H9 (cell line): Measurements from ENCODE around the gene TMPRSS15. TPM values are rescaled to one million over a fixed set of nuclear protein-coding genes. Genes with fewer than 3 reads are reported as not detected.

Source experiments
- DNase-seq: peaks from one replicate; pipeline ENCODE4 v3.0.0-alpha.2; 2017
- H2AFZ ChIP-seq: one replicate; pipeline ENCODE4 v1.6.1; 2013; ENCODE audit warnings: mild to moderate bottlenecking, low read length, control low read depth, moderate library complexity
- H2AK5ac ChIP-seq: 2 replicates; pipeline ENCODE4 v1.6.1; 2013; ENCODE audit warnings: low read length, control low read depth, mixed read lengths; ENCODE audit not compliant: insufficient read length
- H2BK120ac ChIP-seq: one replicate; pipeline ENCODE4 v1.6.1; 2013; ENCODE audit warnings: low read depth, mild to moderate bottlenecking, low read length, control low read depth, inconsistent platforms; ENCODE audit not compliant: poor library complexity, severe bottlenecking
- H2BK12ac ChIP-seq: 2 replicates; pipeline ENCODE4 v1.6.1; 2013; ENCODE audit warnings: low read length, control low read depth, mixed read lengths, low read depth; ENCODE audit not compliant: insufficient read length
- H2BK15ac ChIP-seq: 2 replicates; pipeline ENCODE4 v1.6.1; 2013; ENCODE audit warnings: low read depth, low read length, control low read depth
- H2BK20ac ChIP-seq: one replicate; pipeline ENCODE4 v1.6.1; 2013; ENCODE audit warnings: low read depth, mild to moderate bottlenecking, low read length, control low read depth, inconsistent platforms; ENCODE audit not compliant: poor library complexity, severe bottlenecking
- H2BK5ac ChIP-seq: 2 replicates; pipeline ENCODE4 v1.6.1; 2013; ENCODE audit warnings: low read length, control low read depth, mixed read lengths; ENCODE audit not compliant: insufficient read length
- H3K14ac ChIP-seq: 2 replicates; pipeline ENCODE4 v1.6.1; 2013; ENCODE audit warnings: low read length, control low read depth; ENCODE audit not compliant: insufficient read depth
- H3K18ac ChIP-seq: 2 replicates; pipeline ENCODE4 v1.6.1; 2013; ENCODE audit warnings: low read depth, mild to moderate bottlenecking, mixed read lengths, low read length, control low read depth; ENCODE audit not compliant: insufficient read length
- H3K23ac ChIP-seq: 2 replicates; pipeline ENCODE4 v1.6.1; 2013; ENCODE audit warnings: low read length, control low read depth, mixed read lengths, low read depth; ENCODE audit not compliant: insufficient read length
- H3K23me2 ChIP-seq: 2 replicates; pipeline ENCODE4 v1.6.1; 2013; ENCODE audit warnings: low read depth, mild to moderate bottlenecking, mixed read lengths, low read length, control low read depth; ENCODE audit not compliant: insufficient read length, poor library complexity, severe bottlenecking
- H3K27ac ChIP-seq: 2 replicates; pipeline ENCODE4 v1.5.1; 2013; ENCODE audit warnings: low read length, control low read depth, mixed read lengths, low read depth; ENCODE audit not compliant: insufficient read length
- H3K27me3 ChIP-seq: 2 replicates; pipeline ENCODE4 v1.6.1; 2013; ENCODE audit warnings: low read length, control low read depth, inconsistent platforms; ENCODE audit not compliant: insufficient read depth
- H3K4ac ChIP-seq: 2 replicates; pipeline ENCODE4 v1.6.1; 2013; ENCODE audit warnings: low read depth, mild to moderate bottlenecking, control low read depth, inconsistent platforms, low read length, moderate library complexity
- H3K4me1 ChIP-seq: 2 replicates; pipeline ENCODE4 v1.6.1; 2013; ENCODE audit warnings: low read length, control low read depth, inconsistent platforms; ENCODE audit not compliant: insufficient read depth
- H3K4me2 ChIP-seq: 2 replicates; pipeline ENCODE4 v1.6.1; 2013; ENCODE audit warnings: low read length, control low read depth, mixed read lengths; ENCODE audit not compliant: insufficient read length, insufficient read depth
- H3K56ac ChIP-seq: 2 replicates; pipeline ENCODE4 v1.6.1; 2013; ENCODE audit warnings: low read depth, mild to moderate bottlenecking, mixed read lengths, low read length, control low read depth; ENCODE audit not compliant: insufficient read length
- H3K79me1 ChIP-seq: 2 replicates; pipeline ENCODE4 v1.6.1; 2013; ENCODE audit warnings: low read depth, mild to moderate bottlenecking, moderate library complexity, low read length, control low read depth, inconsistent platforms; ENCODE audit not compliant: insufficient read depth, poor library complexity, severe bottlenecking
- H3K79me2 ChIP-seq: 2 replicates; pipeline ENCODE4 v1.6.1; 2013; ENCODE audit warnings: low read length, control low read depth, inconsistent platforms; ENCODE audit not compliant: insufficient read depth
- H3K9ac ChIP-seq: 2 replicates; pipeline ENCODE4 v1.6.1; 2013; ENCODE audit warnings: low read length, control low read depth, mixed read lengths; ENCODE audit not compliant: insufficient read length; ENCODE audit errors: extremely low read depth
- H3K9me3 ChIP-seq: one replicate; pipeline ENCODE4 v1.6.1; 2013; ENCODE audit warnings: low read depth, low read length, inconsistent platforms; ENCODE audit not compliant: control insufficient read depth
- H3T11ph ChIP-seq: one replicate; pipeline ENCODE4 v1.6.1; 2013; ENCODE audit warnings: mild to moderate bottlenecking, low read length, control low read depth, inconsistent platforms
- H4K20me1 ChIP-seq: one replicate; pipeline ENCODE4 v1.6.1; 2013; ENCODE audit not compliant: control insufficient read depth, insufficient read length, insufficient read depth
- H4K5ac ChIP-seq: 2 replicates; pipeline ENCODE4 v1.6.1; 2013; ENCODE audit warnings: low read depth, mild to moderate bottlenecking, mixed read lengths, low read length, control low read depth; ENCODE audit not compliant: insufficient read length
- H4K8ac ChIP-seq: replicated peaks from 2 replicates; pipeline ENCODE4 v1.6.1; 2013; ENCODE audit warnings: low read length, control low read depth, mixed read lengths, low read depth; ENCODE audit not compliant: insufficient read length
- H4K91ac ChIP-seq: 2 replicates; pipeline ENCODE4 v1.6.1; 2013; ENCODE audit warnings: low read depth, mild to moderate bottlenecking, moderate library complexity, mixed read lengths, low read length, control low read depth; ENCODE audit not compliant: insufficient read length
- H3K27ac Mint-ChIP-seq, 3 experiments: 2 replicates in 2 of 3; 3 replicates in 1 of 3; pipeline ENCODE4 v1.8.0; 2020 to 2021; ENCODE audit warnings: mixed read lengths in 3 of 3, mild to moderate bottlenecking in 1 of 3, moderate library complexity in 1 of 3
- H3K27me3 Mint-ChIP-seq: 2 replicates; pipeline ENCODE4 v1.8.0; 2021; ENCODE audit warnings: low read depth, mild to moderate bottlenecking, moderate library complexity, mixed read lengths
- H3K36me3 Mint-ChIP-seq, 3 experiments: 2 replicates in 2 of 3; 3 replicates in 1 of 3; pipeline ENCODE4 v1.8.0; 2020 to 2021; ENCODE audit warnings: low read depth in 3 of 3, mixed read lengths in 3 of 3; ENCODE audit not compliant: insufficient read depth in 1 of 3
- H3K4me1 Mint-ChIP-seq, 2 experiments: 2 replicates each; pipeline ENCODE4 v1.8.0; 2020; ENCODE audit warnings: mixed read lengths in 2 of 2
- H3K4me3 Mint-ChIP-seq, 2 experiments: 2 replicates in 1 of 2; 3 replicates in 1 of 2; pipeline ENCODE4 v1.8.0; 2020 to 2021; ENCODE audit warnings: mild to moderate bottlenecking in 2 of 2, mixed read lengths in 2 of 2, moderate library complexity in 1 of 2
- H3K9me3 Mint-ChIP-seq, 2 experiments: 2 replicates in 1 of 2; 3 replicates in 1 of 2; pipeline ENCODE4 v1.8.0; 2020; ENCODE audit warnings: mild to moderate bottlenecking in 2 of 2, mixed read lengths in 2 of 2, moderate library complexity in 1 of 2
- CTCF ChIP-seq: fragments of 200-600 bp; sonication (generic); conservative IDR thresholded peaks from 3 replicates; pipeline ENCODE4 v1.8.0; 2021; ENCODE audit warnings: antibody characterized with exemption, mild to moderate bottlenecking
- WGBS: extraction: QIAGEN DNeasy Blood & Tissue Kit; methylation state at CpG from one replicate; pipeline ENCODE4 v1.1.7; 2013; ENCODE audit warnings: missing lambda C conversion rate, low lambda C conversion rate, mixed read lengths; ENCODE audit not compliant: insufficient read length; ENCODE audit errors: extremely low coverage; 5-methylcytosine and 5-hydroxymethylcytosine counted together
- total RNA-seq: library from RNA; stranded (reverse); gene quantifications from 2 replicates; pipeline ENCODE4 v1.2.1, GENCODE V29; 2021

The TMPRSS15 gene
- total RNA-seq, 1 experiment from 2014 or later, result not detected

GRCh38 chr21:18248171-18248570 lies 155.4 kb downstream of the TMPRSS15 start:
- H3K79me1 ChIP-seq, result no peaks in the 10 kb centered on the region
- Mint-ChIP-seq H3K27ac (no peak overlapping the region), H3K36me3 (no peaks in the 10 kb centered on the region), H3K4me1 (peaks cover 7 to 13% of the 10 kb centered on the region in 2 experiments; a peak in 3 of 4 replicates), H3K27me3 (peaks cover 39% of the 10 kb centered on the region), H3K9me3 (peaks cover 0 to 4% of the 10 kb centered on the region in 2 experiments; a peak in 2 of 5 replicates), H3K4me3 (no peak overlapping the region)
- H4K8ac ChIP-seq, result no peak overlapping the region
- H4K5ac ChIP-seq, result no peak overlapping the region
- no CpG with 5 or more reads among the region's 1 CpG for WGBS
- no peak overlapping the region for H2AK5ac ChIP-seq
- H3T11ph ChIP-seq, result no peak overlapping the region
- peaks cover 22% of the 10 kb centered on the region for H3K27me3 ChIP-seq
- H3K4me1 ChIP-seq, result no peaks in the 10 kb centered on the region
- H2BK120ac ChIP-seq, result no peak overlapping the region
- no peak overlapping the region for H3K4me2 ChIP-seq
- no peak for DNase-seq
- H3K79me2 ChIP-seq, result no peaks in the 10 kb centered on the region
- H4K20me1 ChIP-seq, result no peaks in the 10 kb centered on the region
- no peak overlapping the region for H2BK12ac ChIP-seq
- H3K9ac ChIP-seq, result no peak overlapping the region
- H2AFZ ChIP-seq, result no peak overlapping the region
- H3K18ac ChIP-seq, result no peak overlapping the region
- H3K27ac ChIP-seq, result no peak overlapping the region
- no peak overlapping the region for H4K91ac ChIP-seq
- H3K23ac ChIP-seq, result no peak overlapping the region
- TF ChIP-seq CTCF, result no peak
- peaks cover 13% of the 10 kb centered on the region for H3K23me2 ChIP-seq
- H3K56ac ChIP-seq, result no peak overlapping the region
- no peak overlapping the region for H3K14ac ChIP-seq
- no peak overlapping the region for H2BK5ac ChIP-seq
- H3K4ac ChIP-seq, result no peak overlapping the region
- no peak overlapping the region for H2BK20ac ChIP-seq
- no peaks in the 10 kb centered on the region for H3K9me3 ChIP-seq
- no peak overlapping the region for H2BK15ac ChIP-seq
